HG02981 (cell line): ENCODE measurements around the gene TBC1D20.
"Not testable (repeated sequence)": the region's sequence is repeated elsewhere in the genome, so short reads cannot be mapped to it uniquely, and the experiment has no call there.

Source experiments
- ATAC-seq: cut with Tn5 transposase; IDR thresholded peaks from one replicate; pipeline ENCODE4 v1.9.1; 2021; ENCODE audit warnings: mild to moderate bottlenecking, moderate library complexity; ENCODE audit not compliant: unreplicated experiment

Gene TBC1D20

DNA sequence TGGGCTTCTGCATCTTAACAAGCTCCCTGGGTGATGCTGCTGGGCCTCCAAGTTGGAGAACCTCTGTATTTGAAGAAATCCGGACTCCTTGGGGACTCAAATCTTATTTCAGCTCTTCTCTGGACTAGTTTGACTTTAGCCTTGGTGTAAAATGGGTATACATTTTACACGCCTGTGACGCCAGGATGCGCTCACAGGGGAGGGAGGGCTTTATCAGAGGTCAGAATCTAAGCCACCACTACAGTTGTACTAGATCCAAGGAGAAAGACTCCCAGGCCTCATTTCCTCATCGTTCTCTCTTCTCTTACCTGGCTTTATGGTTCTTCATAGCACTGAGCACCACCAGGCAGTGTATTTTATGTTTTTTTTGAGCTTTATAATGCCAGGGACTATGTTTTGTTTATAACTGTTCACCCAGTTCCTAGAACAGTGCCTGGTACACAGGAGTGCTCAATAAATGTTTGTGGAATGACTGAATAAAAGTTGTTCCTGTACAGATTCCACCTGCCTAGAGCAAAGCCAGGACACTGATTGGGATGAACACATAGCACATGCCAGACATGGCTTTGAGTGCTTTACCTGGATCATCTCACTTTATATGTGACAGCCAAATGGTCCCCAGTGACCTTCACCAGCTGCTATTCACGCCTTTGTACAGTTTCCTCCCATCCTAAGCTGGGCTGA is 59.3 kb downstream of the TBC1D20 start:
- no peak for ATAC-seq

DNA sequence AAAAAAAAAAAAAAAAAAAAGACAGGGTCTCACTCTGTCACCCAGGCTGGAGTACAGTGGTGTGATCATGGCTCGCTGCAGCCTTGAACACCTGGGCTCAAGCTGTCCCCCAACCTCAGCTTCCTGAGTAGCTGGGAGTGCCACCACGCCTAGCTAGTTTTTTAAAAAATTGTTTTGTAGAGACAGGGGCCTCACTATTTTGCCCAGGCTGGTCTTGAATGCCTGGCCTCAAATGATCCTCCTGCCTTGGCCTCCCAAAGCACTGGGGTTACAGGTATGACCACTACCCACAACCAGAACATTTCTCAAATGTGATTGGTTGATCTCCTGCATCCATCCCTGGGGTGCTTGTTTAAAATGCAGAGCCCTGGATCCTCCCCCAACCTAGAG is 59.8 kb downstream of the TBC1D20 start:
- no peak for ATAC-seq

DNA sequence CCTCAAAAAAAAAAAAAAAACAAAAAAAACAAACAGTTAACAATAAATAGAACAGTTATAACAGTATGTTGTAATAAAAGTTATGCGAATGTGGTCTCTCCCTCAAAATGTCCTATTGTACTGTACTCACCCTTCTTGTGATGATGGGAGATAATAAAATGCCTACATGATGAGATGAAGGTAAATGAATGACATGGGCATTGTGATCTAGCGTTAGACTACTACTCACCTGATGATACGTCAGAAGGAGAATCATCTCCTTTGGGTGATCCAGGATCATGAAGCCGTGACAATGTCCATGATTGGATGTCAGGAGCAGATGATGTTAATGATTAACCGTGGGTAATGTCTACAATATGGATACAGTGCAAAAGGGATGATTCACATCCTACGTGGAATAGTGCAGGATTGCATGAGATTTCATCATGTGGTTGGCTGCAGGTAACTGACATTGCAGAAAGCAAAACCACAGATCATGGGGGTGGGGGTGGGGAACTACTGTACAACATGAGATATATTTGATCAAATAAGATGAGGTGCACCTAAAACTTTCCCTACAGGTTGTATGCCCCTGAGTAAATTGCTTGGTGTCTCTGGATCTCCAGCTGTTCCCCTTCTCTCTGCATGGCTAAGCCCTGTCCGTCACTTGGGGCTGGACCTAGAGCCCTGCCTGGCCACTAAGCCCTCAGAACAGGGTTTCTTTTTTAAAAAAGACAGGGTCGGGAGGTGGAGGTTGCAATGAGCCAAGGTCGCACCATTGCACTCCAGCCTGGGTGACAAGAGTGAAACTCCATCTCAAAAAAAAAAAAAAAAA is 60.4 kb downstream of the TBC1D20 start:
- no peak for ATAC-seq

DNA sequence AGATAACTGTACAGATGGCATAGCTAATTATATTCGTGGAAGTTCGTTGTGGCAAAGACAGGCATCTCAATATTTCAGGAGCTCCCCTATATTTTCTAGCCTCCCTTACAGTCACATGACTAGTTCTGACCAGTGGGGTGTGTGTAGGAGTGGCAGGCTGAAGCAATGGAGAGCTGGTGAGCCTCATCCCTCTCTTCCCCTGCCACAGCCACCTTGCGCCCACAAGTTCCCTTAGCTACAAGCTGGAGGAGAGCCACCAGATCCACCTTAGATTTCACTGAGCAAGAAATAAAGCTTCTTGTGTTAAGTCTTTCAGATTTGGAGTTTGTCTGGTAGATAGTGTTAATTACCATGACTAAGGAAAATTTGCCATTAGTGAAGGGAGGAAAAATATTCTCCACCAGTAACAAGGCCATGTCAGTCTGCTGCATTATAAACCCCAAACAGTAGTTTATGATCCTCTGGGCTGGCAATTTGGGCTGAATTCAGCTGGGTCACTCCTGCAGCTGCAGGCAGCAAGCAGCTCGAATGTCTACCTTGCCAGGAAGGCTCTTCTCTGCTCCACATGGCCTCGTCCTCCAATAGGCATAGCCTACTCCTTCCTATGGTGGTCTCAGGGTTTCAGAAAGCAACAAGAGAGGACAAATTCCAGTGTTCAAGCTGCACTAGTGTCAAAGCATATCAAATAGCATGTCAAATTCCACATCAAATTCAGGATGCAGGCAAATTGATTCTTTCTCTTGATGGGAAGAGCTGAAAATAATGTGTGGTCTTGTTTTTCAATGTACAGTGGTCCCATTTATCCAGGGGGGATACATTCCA is 61.7 kb downstream of the TBC1D20 start:
- no peak for ATAC-seq

DNA sequence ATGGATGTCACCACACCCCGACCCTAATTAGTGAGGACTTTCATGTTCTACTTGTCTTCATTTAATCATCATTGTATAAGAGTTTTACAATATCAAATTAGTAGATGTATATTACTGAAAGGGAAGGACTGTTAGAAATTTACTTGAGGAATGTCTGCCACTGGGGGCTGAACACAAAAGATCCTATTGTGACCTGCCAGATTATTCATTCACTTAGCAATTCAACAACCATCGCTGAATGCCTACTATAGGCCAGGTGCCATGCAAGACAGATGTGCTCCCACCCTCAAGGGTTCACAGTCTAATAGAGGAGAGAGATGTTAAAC is 62.2 kb downstream of the TBC1D20 start:
- ATAC-seq = no peak

DNA sequence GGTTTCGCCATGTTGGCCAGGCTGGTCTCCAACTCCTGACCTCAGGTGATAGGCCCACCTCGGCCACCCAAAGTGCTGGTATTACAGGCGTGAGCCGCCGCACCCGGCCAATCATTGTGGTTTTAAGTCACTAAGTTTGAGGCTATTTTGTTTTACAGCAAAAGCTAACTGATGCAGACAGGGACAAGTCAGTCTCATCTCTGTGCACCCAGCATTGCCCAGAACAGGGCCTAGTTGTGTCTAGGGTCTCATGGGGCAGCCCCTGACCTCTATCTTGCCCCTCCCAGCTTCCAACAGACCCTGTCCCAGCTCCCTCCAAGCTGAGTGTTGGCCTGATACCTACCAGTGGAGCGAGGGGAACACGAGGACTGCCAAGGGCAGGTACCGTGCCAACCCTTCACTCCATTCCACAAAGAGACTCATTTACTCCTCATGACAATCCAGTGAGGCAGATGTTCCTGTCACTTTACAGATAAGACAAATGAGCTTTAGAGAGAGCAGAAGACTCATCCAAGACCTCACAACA is 63.1 kb downstream of the TBC1D20 start:
- ATAC-seq = no peak

DNA sequence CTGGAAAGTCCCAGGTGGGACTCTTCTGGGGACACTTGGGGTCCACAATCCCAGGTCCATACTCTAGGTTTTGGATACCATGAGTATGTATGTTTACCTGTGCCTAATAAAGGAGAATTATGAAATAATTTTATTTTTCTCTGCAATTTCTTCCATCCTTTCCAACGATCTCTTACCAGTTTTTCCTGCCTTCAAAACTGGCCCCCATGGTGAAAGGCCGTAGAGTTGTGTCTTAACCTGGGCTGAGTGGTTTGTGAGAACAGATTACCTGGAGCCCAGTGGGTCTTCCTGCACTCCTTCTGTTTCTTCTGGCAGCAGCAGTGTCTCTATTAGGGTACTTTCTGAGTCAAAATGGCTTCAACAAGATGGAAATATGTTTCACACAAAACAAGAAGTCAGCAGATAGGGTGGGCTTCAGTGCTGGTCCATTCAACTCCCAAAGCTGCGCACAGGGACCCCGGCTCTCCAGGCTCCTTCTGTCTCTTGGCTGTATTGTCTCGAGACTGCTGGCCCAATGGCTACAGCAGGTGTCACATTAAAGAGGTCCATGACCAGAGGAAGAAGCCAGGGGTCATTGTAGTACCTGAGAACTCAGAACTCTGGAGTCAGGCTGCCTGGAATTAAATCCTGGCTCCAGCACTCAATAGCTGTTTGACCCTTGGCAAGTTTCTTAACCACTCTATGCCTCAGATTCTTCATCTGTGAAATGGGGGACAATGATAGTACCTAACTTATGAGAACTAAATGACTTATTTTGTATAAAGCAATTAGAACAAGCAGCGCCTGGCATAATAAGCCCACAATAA is 64.7 kb downstream of the TBC1D20 start:
- no peak for ATAC-seq

DNA sequence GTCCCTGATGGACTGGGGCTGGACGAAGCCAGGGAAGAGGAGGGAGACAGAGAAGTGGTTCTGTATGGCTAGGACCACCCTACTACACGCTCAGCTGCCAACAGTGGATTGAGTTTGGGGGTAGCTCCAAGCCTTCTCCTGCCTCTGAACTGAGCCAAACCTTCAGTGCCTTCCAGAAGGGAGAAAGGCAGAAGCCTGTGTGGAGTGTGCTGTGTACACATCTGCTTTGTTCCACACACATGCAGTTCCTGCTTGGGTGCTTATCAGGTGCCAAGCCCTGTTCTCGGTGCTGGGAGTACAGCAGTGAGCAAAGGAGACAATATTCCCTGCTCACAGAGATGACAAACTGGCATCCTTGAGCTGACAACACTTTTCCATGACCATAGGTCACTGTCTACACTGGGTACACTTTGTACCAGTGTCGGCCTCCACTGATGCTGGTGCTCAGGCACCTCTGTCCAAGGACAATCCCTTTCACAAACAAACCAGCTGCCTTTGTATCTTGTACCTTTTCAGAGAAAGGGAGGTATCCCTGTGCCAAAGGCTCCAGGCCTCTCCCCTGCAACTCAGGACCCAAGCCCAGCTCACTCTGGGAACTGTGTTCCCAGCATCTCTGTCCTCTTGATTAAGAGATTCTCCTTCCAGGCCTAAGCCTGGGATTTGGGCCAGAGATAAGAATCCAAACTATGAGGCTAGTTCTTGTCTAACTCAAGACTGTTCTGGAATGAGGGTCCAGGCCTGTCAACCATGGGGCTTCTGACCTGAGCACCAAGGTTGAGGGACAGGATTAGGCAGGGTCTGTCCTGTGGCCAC is 65.5 kb downstream of the TBC1D20 start:
- ATAC-seq = no peak

DNA sequence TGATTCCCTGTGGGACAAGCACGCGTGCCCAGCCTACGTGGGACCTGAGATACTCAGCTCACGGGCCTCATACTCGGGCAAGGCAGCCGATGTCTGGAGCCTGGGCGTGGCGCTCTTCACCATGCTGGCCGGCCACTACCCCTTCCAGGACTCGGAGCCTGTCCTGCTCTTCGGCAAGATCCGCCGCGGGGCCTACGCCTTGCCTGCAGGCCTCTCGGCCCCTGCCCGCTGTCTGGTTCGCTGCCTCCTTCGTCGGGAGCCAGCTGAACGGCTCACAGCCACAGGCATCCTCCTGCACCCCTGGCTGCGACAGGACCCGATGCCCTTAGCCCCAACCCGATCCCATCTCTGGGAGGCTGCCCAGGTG is 66.1 kb downstream of the TBC1D20 start:
- ATAC-seq = no peak

DNA sequence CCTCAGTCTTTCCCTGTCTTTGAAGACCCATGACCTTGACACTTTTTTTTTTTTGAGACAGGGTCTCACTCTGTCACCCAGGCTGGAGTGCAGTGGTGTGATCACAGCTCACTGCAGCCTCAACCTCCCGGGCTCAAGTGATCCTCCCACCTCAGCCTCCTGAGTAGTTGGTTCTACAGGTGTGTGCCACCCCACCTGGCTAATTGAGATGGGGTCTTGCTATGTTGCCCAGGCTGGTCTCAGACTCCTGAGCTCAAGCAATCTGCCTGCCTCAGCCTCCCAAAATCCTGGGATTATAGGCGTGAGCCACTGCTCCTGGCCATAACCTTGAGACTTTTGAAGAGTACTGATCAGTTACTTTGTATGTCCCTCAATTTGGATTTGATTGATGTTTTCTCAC is 69.0 kb downstream of the TBC1D20 start:
- ATAC-seq = not testable (repeated sequence)

DNA sequence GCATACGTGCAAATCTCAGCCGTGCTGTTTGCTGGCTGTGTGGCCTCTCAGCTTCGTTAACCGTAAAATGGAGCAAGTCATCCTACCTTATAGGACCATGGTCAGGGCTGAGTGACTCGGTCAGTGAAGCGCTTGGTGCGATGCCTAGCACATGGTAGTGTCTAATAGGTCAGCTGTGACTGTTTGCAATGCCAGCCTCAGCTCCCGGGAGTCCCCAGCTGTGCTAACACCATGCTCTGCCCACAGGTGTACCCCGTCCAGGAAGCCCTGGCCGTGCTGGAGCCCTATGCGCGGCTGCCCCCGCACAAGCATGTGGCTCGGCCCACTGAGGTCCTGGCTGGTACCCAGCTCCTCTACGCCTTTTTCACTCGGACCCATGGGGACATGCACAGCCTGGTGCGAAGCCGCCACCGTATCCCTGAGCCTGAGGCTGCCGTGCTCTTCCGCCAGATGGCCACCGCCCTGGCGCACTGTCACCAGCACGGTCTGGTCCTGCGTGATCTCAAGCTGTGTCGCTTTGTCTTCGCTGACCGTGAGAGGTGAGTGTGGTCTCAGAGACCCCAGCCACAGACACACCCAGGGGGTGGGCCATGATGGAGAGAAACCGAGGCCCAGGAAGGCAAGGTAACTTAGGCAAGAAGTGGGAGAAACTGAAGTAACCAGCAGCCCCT is 71.2 kb downstream of the TBC1D20 start:
- no peak for ATAC-seq

DNA sequence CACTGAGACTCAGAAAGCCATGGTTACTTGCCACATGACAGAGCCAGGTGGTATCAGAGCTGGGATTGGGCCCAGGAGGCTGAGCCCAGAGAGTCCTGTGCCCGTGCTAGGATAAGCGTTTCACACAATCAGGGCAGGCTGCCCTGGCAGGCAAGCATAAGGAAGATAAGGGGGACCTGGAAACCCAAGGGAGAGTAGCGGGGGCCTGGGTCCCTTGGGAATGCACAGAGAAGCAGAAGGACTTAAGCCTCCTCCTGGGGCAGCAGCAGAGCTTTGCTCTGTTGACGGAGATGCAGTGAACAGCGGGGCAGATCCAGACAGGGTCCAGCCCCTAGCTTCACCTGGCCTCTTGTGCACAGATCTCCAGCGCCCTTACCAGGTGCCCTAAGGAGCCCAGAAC is 73.1 kb downstream of the TBC1D20 start:
- ATAC-seq = no peak

DNA sequence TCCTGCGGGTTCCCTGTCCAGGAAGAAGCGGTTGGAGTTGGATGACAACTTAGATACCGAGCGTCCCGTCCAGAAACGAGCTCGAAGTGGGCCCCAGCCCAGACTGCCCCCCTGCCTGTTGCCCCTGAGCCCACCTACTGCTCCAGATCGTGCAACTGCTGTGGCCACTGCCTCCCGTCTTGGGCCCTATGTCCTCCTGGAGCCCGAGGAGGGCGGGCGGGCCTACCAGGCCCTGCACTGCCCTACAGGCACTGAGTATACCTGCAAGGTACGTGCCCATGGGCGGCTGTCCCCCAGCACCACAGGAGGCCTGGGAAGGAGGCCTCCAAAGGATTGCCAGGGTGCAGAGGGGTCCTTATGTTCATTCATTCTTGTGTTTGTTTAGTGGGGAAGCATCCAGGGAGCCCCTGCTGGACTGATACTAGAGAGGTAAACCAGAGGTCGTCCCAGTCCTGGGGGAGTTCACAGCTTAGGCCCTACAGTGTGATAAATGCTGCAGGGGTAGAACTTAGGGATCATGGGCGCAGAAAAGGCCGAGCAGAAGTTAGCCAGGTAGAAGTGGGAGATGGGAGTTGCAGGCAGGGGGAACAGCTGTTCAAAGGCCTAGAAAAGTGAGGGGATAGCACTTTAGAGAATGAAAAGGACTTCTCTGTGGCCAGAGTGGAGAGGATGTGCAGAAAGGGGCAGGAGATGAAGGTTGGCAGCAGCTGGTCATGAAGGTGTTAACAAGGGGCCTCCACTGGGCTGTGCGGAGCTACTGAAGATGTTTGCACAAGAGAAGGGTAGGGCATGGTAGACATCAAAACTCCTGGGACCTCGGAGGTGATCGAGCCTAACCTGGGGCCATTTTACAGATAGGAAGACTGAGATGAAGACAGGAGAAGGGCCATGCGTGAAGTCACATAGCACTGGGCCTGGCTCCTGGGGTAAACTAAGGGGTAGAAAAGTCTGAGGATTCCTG is 74.0 kb downstream of the TBC1D20 start:
- no peak for ATAC-seq

DNA sequence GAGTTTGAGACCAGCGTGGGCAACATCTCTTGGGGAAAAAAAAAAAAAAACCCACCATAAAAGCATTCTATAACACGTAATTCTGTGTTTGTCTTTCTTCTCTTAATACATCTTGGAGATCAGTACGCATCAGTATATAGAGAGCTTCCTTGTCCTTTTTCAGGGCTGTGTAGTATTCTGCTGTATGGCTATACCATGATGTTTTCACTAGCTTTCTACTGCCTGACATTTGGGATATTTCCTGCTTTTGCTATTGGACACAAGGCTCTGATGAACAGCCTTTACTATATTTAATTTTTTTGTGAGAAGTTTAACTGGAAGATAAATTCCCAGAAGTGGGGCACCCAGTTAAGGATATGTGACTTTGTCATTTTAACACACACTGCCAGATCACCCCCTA is 74.8 kb downstream of the TBC1D20 start:
- ATAC-seq = no peak

DNA sequence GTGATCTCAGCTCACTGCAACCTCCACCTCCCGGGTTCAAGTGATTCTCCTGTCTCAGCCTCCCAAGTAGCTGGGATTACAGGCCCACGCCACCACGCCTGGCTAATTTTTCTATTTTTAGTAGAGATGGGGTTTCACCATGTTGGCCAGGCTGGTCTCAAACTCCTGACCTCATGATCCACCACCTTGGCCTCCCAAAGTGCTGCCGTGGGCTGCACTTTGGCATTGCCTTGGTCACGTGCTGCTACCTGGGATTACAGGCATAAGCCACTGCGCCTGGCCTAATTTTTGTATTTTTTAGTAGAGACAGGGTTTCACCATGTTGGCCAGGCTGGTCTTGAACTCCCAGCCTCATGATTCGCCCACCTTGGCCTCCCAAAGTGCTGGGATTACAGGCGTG is 75.7 kb downstream of the TBC1D20 start:
- not testable (repeated sequence) for ATAC-seq
